Measurements from ENCODE around the gene RAB11FIP2. TPM values are rescaled to one million over a fixed set of nuclear protein-coding genes. Genes with fewer than 3 reads are reported as not detected.

RAB11FIP2 gene
- total RNA-seq, 1 experiment from 2014 or later, result 12.2 TPM

DNA sequence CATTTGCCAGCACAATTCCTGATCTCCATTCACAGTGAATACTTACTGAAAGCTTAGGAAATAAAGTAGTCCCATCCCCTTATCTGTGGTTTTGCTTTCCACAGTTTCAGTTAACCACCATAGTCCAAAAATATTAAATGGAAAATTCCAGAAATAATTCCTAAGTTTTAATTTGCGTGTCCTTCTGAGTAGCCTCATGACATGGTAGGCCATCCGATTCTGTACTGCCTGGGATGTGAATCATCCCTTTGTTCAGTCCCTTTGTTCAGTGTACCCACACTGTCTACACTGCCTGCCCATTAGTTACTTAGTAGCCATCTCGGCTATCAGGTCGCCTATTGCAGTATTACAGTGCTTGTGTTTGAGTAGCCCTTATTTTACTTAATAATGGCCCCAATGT lies 14.2 kb downstream of the RAB11FIP2 start:
- TF ChIP-seq, protein P1, sequence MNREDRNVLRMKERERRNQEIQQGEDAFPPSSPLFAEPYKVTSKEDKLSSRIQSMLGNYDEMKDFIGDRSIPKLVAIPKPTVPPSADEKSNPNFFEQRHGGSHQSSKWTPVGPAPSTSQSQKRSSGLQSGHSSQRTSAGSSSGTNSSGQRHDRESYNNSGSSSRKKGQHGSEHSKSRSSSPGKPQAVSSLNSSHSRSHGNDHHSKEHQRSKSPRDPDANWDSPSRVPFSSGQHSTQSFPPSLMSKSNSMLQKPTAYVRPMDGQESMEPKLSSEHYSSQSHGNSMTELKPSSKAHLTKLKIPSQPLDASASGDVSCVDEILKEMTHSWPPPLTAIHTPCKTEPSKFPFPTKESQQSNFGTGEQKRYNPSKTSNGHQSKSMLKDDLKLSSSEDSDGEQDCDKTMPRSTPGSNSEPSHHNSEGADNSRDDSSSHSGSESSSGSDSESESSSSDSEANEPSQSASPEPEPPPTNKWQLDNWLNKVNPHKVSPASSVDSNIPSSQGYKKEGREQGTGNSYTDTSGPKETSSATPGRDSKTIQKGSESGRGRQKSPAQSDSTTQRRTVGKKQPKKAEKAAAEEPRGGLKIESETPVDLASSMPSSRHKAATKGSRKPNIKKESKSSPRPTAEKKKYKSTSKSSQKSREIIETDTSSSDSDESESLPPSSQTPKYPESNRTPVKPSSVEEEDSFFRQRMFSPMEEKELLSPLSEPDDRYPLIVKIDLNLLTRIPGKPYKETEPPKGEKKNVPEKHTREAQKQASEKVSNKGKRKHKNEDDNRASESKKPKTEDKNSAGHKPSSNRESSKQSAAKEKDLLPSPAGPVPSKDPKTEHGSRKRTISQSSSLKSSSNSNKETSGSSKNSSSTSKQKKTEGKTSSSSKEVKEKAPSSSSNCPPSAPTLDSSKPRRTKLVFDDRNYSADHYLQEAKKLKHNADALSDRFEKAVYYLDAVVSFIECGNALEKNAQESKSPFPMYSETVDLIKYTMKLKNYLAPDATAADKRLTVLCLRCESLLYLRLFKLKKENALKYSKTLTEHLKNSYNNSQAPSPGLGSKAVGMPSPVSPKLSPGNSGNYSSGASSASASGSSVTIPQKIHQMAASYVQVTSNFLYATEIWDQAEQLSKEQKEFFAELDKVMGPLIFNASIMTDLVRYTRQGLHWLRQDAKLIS (CRISPR knock-in tag; IDR thresholded peaks at IDR 0.05; ENCODE audit: borderline replicate concordance), result no peak
- TF ChIP-seq, protein P2, sequence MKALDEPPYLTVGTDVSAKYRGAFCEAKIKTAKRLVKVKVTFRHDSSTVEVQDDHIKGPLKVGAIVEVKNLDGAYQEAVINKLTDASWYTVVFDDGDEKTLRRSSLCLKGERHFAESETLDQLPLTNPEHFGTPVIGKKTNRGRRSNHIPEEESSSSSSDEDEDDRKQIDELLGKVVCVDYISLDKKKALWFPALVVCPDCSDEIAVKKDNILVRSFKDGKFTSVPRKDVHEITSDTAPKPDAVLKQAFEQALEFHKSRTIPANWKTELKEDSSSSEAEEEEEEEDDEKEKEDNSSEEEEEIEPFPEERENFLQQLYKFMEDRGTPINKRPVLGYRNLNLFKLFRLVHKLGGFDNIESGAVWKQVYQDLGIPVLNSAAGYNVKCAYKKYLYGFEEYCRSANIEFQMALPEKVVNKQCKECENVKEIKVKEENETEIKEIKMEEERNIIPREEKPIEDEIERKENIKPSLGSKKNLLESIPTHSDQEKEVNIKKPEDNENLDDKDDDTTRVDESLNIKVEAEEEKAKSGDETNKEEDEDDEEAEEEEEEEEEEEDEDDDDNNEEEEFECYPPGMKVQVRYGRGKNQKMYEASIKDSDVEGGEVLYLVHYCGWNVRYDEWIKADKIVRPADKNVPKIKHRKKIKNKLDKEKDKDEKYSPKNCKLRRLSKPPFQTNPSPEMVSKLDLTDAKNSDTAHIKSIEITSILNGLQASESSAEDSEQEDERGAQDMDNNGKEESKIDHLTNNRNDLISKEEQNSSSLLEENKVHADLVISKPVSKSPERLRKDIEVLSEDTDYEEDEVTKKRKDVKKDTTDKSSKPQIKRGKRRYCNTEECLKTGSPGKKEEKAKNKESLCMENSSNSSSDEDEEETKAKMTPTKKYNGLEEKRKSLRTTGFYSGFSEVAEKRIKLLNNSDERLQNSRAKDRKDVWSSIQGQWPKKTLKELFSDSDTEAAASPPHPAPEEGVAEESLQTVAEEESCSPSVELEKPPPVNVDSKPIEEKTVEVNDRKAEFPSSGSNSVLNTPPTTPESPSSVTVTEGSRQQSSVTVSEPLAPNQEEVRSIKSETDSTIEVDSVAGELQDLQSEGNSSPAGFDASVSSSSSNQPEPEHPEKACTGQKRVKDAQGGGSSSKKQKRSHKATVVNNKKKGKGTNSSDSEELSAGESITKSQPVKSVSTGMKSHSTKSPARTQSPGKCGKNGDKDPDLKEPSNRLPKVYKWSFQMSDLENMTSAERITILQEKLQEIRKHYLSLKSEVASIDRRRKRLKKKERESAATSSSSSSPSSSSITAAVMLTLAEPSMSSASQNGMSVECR (CRISPR knock-in tag; IDR thresholded peaks at IDR 0.05; ENCODE audit: borderline replicate concordance), result no peak
- TF ChIP-seq NFE2L1 (CRISPR knock-in tag; IDR thresholded peaks at IDR 0.05), result no peak
- TF ChIP-seq, protein P3, sequence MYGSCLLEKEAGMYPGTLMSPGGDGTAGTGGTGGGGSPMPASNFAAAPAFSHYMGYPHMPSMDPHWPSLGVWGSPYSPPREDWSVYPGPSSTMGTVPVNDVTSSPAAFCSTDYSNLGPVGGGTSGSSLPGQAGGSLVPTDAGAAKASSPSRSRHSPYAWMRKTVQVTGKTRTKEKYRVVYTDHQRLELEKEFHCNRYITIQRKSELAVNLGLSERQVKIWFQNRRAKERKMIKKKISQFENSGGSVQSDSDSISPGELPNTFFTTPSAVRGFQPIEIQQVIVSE (CRISPR knock-in tag; IDR thresholded peaks at IDR 0.05; ENCODE audit: borderline replicate concordance), result no peak
- no peak for ATAC-seq
- no peaks in the 10 kb centered on the region for H3K27me3 Mint-ChIP-seq (ENCODE audit: low read depth)
- POLR2A ChIA-PET, result no interaction called here
- peaks cover 38% of the 10 kb centered on the region for H3K4me1 Mint-ChIP-seq
- no peak for DNase-seq (ENCODE audit: low spot score)
- no peak overlapping the region for H3K27ac Mint-ChIP-seq
- no peaks in the 10 kb centered on the region for H3K9me3 Mint-ChIP-seq
- CTCF ChIA-PET, result no interaction called here
- H3K36me3 Mint-ChIP-seq, result no peaks in the 10 kb centered on the region; the same call in 1 of the 2 replicates
- no peak overlapping the region for H3K4me3 Mint-ChIP-seq

DNA sequence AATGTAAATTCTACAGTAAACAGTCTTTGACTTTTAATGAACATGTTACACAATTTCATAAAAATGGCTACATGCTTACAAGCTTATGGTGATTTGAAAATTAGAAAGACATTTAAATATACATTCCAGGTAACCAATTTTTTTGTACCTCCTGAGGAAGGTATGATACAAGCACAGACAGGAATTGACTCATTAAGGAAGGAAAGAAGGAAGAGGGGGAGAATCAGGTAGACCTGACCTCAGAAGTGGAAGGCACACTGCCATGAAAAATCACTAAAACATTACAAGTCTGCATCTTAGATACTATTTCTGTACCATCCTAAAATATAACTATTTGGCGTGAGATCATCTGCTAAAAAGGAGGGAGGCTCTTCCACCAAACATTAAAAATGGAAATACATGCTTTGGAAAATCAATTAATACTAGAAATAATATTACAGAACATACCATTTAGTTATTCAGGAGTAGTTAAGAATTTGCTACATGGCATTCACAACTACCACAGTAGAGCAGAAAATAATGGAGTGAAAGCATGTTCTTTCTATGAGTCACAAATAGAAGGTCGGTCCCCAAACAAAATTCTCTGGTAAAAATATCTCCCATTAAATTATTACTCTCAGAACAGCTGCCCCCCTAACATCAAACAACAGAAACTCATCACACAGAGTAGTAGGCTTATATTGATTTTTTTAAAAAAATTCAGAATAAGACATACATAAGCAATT lies 15.2 kb downstream of the RAB11FIP2 start:
- H3K27ac Mint-ChIP-seq, result no peak overlapping the region; the same call in 1 of the 2 replicates
- peaks cover 33% of the 10 kb centered on the region for H3K4me1 Mint-ChIP-seq
- no peak overlapping the region for H3K4me3 Mint-ChIP-seq
- TF ChIP-seq, protein P4, sequence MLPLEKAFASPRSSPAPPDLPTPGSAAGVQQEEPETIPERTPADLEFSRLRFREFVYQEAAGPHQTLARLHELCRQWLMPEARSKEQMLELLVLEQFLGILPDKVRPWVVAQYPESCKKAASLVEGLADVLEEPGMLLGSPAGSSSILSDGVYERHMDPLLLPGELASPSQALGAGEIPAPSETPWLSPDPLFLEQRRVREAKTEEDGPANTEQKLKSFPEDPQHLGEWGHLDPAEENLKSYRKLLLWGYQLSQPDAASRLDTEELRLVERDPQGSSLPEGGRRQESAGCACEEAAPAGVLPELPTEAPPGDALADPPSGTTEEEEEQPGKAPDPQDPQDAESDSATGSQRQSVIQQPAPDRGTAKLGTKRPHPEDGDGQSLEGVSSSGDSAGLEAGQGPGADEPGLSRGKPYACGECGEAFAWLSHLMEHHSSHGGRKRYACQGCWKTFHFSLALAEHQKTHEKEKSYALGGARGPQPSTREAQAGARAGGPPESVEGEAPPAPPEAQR (CRISPR knock-in tag; IDR thresholded peaks at IDR 0.05), result no peak
- no peak for TF ChIP-seq RORB (CRISPR knock-in tag; IDR thresholded peaks at IDR 0.05)
- TF ChIP-seq, protein P5, sequence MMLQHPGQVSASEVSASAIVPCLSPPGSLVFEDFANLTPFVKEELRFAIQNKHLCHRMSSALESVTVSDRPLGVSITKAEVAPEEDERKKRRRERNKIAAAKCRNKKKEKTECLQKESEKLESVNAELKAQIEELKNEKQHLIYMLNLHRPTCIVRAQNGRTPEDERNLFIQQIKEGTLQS (CRISPR knock-in tag; conservative IDR thresholded peaks at IDR 0.05), result no peak
- no peak for TF ChIP-seq ATF1 (CRISPR knock-in tag; IDR thresholded peaks at IDR 0.05)
- no peak for TF ChIP-seq NFYB (CRISPR knock-in tag; conservative IDR thresholded peaks at IDR 0.05; ENCODE audit: low read depth)
- TF ChIP-seq NFE2L1 (CRISPR knock-in tag; IDR thresholded peaks at IDR 0.05), result no peak
- TF ChIP-seq, protein P6, sequence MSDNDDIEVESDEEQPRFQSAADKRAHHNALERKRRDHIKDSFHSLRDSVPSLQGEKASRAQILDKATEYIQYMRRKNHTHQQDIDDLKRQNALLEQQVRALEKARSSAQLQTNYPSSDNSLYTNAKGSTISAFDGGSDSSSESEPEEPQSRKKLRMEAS (CRISPR knock-in tag; IDR thresholded peaks at IDR 0.05), result no peak
- no peak for TF ChIP-seq RELA (CRISPR knock-in tag; IDR thresholded peaks at IDR 0.05; ENCODE audit: borderline replicate concordance)
- no peak for TF ChIP-seq ZNF317 (CRISPR knock-in tag; IDR thresholded peaks at IDR 0.05; ENCODE audit: borderline replicate concordance, low read depth)
- TF ChIP-seq, protein P7, sequence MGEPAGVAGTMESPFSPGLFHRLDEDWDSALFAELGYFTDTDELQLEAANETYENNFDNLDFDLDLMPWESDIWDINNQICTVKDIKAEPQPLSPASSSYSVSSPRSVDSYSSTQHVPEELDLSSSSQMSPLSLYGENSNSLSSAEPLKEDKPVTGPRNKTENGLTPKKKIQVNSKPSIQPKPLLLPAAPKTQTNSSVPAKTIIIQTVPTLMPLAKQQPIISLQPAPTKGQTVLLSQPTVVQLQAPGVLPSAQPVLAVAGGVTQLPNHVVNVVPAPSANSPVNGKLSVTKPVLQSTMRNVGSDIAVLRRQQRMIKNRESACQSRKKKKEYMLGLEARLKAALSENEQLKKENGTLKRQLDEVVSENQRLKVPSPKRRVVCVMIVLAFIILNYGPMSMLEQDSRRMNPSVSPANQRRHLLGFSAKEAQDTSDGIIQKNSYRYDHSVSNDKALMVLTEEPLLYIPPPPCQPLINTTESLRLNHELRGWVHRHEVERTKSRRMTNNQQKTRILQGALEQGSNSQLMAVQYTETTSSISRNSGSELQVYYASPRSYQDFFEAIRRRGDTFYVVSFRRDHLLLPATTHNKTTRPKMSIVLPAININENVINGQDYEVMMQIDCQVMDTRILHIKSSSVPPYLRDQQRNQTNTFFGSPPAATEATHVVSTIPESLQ (CRISPR knock-in tag; IDR thresholded peaks at IDR 0.05), result no peak
- TF ChIP-seq ELF4 (CRISPR knock-in tag; IDR thresholded peaks at IDR 0.05; ENCODE audit: low read depth), result no peak
- no peak for TF ChIP-seq SMAD3 (CRISPR knock-in tag; IDR thresholded peaks at IDR 0.05; ENCODE audit: borderline replicate concordance)
- TF ChIP-seq TCF7 (CRISPR knock-in tag; IDR thresholded peaks at IDR 0.05; ENCODE audit: low read depth), result no peak
- ATAC-seq, result no peak
- ChIA-PET CTCF (no interaction called here), POLR2A (no interaction called here)
- no peak for DNase-seq (ENCODE audit: low spot score)
- H3K9me3 Mint-ChIP-seq, result no peaks in the 10 kb centered on the region
- no peaks in the 10 kb centered on the region; the same call in 1 of the 2 replicates for H3K36me3 Mint-ChIP-seq
- no peaks in the 10 kb centered on the region for H3K27me3 Mint-ChIP-seq (ENCODE audit: low read depth)

Data from WTC11 (cell line).